AG09319 (cell line): ENCODE data around the gene CLRN3.

ENCODE experiments used
- DNase-seq: peaks from one replicate; pipeline ENCODE4 v3.0.0-alpha.2; 2010; ENCODE audit warnings: low read depth; ENCODE audit errors: extremely low read depth
- CTCF ChIP-seq: IDR thresholded peaks from 2 replicates; pipeline ENCODE4 v1.5.1; 2011; ENCODE audit warnings: low read depth, mild to moderate bottlenecking, inconsistent platforms, low read length, moderate library complexity

Gene CLRN3

GRCh38 chr10:127836966-127837365, 55.8 kb downstream of the CLRN3 start:
- TF ChIP-seq CTCF, result no peak
- DNase-seq, result no peak

GRCh38 chr10:127836176-127836575, 56.6 kb downstream of the CLRN3 start:
- TF ChIP-seq CTCF, result no peak
- no peak for DNase-seq

GRCh38 chr10:127834791-127835190, 58.0 kb downstream of the CLRN3 start:
- DNase-seq, result no peak
- no peak for TF ChIP-seq CTCF

GRCh38 chr10:127834221-127834620, 58.5 kb downstream of the CLRN3 start:
- TF ChIP-seq CTCF, result no peak

GRCh38 chr10:127833804-127834203, 58.9 kb downstream of the CLRN3 start:
- no peak for TF ChIP-seq CTCF

More at GRCh38 chr10:127834221-127834620, 58.5 kb downstream of the CLRN3 start:
- DNase-seq, result no peak

GRCh38 chr10:127832501-127832900, 60.2 kb downstream of the CLRN3 start:
- TF ChIP-seq CTCF, result no peak
- DNase-seq, result no peak

More at GRCh38 chr10:127833804-127834203, 58.9 kb downstream of the CLRN3 start:
- no peak for DNase-seq

GRCh38 chr10:127830414-127830813, 62.3 kb downstream of the CLRN3 start:
- no peak for DNase-seq
- no peak for TF ChIP-seq CTCF
